ENCODE measurements around the gene ESYT1. TPM values are rescaled to one million over a fixed set of nuclear protein-coding genes. Genes with fewer than 3 reads are reported as not detected.
A peak's percentile ranks its signal among the peaks of the same experiment; 100 is the strongest.

The ESYT1 gene
- total RNA-seq, 1 experiment from 2014 or later = 111 TPM

- ChIA-PET CTCF (interaction anchor here (0.6 to 3.4 kb wide), 8 partner anchors 10 to 369 kb away, joined by 3 to 24 read pairs (median 5); partner anchors contain the start of genes RAB5B and ZC3H10), POLR2A (interaction anchor here (0.7 to 10.0 kb wide), 17 partner anchors 9 to 367 kb away, joined by 3 to 249 read pairs (median 10); partner anchors contain the start of genes DGKA, DNAJC14, ERBB3 and ESYT1)
- intact Hi-C loops (cut with micrococcal nuclease) = no loop called here
- Mint-ChIP-seq H3K4me1 (ENCODE audit: insufficient read depth, unreplicated experiment) (peaks cover 11% of the 10 kb centered on the region), H3K27me3 (ENCODE audit: insufficient read depth, unreplicated experiment) (no peaks in the 10 kb centered on the region), H3K36me3 (ENCODE audit: insufficient read depth, unreplicated experiment) (peaks cover 55% of the 10 kb centered on the region), H3K9me3 (ENCODE audit: unreplicated experiment) (no peaks in the 10 kb centered on the region), H3K27ac (ENCODE audit: low read depth, unreplicated experiment) (peak overlapping the region; percentile 95), H3K4me3 (ENCODE audit: unreplicated experiment) (peak overlapping the region; percentile 97)
- DNase-seq (ENCODE audit: unreplicated experiment) = no peak
- TF ChIP-seq CTCF (IDR thresholded peaks at IDR 0.05; ENCODE audit: unreplicated experiment) = no peak
- BruUV-seq (replicated peaks) = no TSS peak
Observed at GRCh38 chr12:56105609-56105902, 22.5 kb upstream of the ESYT1 start.

DNA sequence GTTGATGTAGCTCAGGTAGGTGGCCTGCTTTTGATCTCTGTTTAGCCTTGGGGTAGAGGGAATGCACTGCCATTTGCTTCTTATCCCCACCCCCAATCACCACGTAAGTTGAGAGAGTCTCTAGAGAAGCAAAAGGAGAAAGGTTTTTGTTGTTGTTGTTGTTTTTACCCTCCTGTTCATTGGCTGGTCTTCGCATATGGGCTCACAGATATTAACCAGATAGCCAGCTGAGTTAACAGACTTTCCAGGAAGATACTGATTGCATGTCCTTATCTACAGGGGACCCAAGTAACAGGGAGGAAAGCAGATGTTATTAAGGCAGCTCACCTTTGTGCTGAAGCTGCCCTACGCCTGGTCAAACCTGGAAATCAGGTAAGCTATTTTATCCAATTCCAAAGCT lies 20.8 kb upstream of the ESYT1 start:
- BruUV-seq (replicated peaks) = no TSS peak
- CTCF ChIA-PET = interaction anchor here (0.9 to 1.5 kb wide), 7 partner anchors 10 to 116 kb away, joined by 3 to 5 read pairs (median 4); partner anchors contain the start of gene ZC3H10

DNA sequence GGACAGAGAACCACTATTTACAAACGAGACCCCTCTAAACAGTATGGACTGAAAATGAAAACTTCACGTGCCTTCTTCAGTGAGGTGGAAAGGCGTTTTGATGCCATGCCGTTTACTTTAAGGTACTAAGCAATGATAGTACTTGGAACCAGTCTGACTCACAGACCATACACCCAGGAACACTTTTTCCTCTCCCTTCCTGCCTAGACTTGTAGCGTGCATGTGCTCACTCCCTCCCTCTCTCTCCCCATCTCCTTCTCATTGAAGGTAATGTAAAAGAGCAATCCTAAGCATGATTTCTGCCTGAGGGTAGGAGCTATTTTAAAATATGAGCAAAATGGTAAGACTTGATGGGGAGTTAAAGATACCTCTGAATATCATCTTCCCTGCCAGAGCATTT lies 17.5 kb upstream of the ESYT1 start:
- Mint-ChIP-seq H3K27ac (ENCODE audit: low read depth, unreplicated experiment) (no peak overlapping the region), H3K9me3 (ENCODE audit: unreplicated experiment) (no peaks in the 10 kb centered on the region), H3K36me3 (ENCODE audit: insufficient read depth, unreplicated experiment) (peaks cover 85% of the 10 kb centered on the region), H3K27me3 (ENCODE audit: insufficient read depth, unreplicated experiment) (no peaks in the 10 kb centered on the region), H3K4me3 (ENCODE audit: unreplicated experiment) (no peak overlapping the region), H3K4me1 (ENCODE audit: insufficient read depth, unreplicated experiment) (peaks cover 15% of the 10 kb centered on the region)
- BruUV-seq (replicated peaks) = no TSS peak
- CTCF ChIA-PET = interaction anchor here (0.6 to 1.9 kb wide), 12 partner anchors 8 to 373 kb away, joined by 3 to 8 read pairs (median 4); partner anchors contain the start of genes ERBB3, MYL6, SMARCC2 and ZC3H10
- POLR2A ChIA-PET = interaction anchor here (0.6 to 10.0 kb wide), 11 partner anchors 7 to 182 kb away, joined by 3 to 249 read pairs (median 5); partner anchors contain the start of genes RAB5B, RPL41, SMARCC2 and ZC3H10
- DNase-seq (ENCODE audit: unreplicated experiment) = peak; percentile 44
- intact Hi-C loops (cut with micrococcal nuclease) = no loop called here
- TF ChIP-seq CTCF (IDR thresholded peaks at IDR 0.05; ENCODE audit: unreplicated experiment) = no peak

More for the DNA sequence above, 20.8 kb upstream of the ESYT1 start:
- Mint-ChIP-seq H3K4me1 (ENCODE audit: insufficient read depth, unreplicated experiment) (peaks cover 15% of the 10 kb centered on the region), H3K27ac (ENCODE audit: low read depth, unreplicated experiment) (no peak overlapping the region), H3K9me3 (ENCODE audit: unreplicated experiment) (no peaks in the 10 kb centered on the region), H3K36me3 (ENCODE audit: insufficient read depth, unreplicated experiment) (peaks cover 72% of the 10 kb centered on the region), H3K4me3 (ENCODE audit: unreplicated experiment) (peak overlapping the region; percentile 97), H3K27me3 (ENCODE audit: insufficient read depth, unreplicated experiment) (no peaks in the 10 kb centered on the region)
- POLR2A ChIA-PET = interaction anchor here (0.7 to 10.0 kb wide), 8 partner anchors 10 to 378 kb away, joined by 3 to 249 read pairs (median 4); partner anchors contain the start of genes ESYT1, RAB5B, RPL41 and SUOX
- DNase-seq (ENCODE audit: unreplicated experiment) = no peak
- no peak for TF ChIP-seq CTCF (IDR thresholded peaks at IDR 0.05; ENCODE audit: unreplicated experiment)
- intact Hi-C loops (cut with micrococcal nuclease) = no loop called here

- no peaks in the 10 kb centered on the region for H3K27me3 Mint-ChIP-seq (ENCODE audit: insufficient read depth, unreplicated experiment)
- ChIA-PET CTCF (interaction anchor here (1.8 kb wide), 1 partner anchor 9 kb away, joined by 4 read pairs; the partner anchor contains the start of gene PA2G4), POLR2A (interaction anchor here (1.6 to 6.0 kb wide), 2 partner anchors 13 to 14 kb away, joined by 7 to 165 read pairs; partner anchors contain the start of gene ESYT1)
Observed at GRCh38 chr12:56114084-56114483, 14.0 kb upstream of the ESYT1 start.

More at GRCh38 chr12:56114084-56114483, 14.0 kb upstream of the ESYT1 start:
- H3K36me3 Mint-ChIP-seq (ENCODE audit: insufficient read depth, unreplicated experiment) = peaks cover 80% of the 10 kb centered on the region
- intact Hi-C loops (cut with micrococcal nuclease) = no loop called here
- H3K9me3 Mint-ChIP-seq (ENCODE audit: unreplicated experiment) = no peaks in the 10 kb centered on the region
- no TSS peak for BruUV-seq (replicated peaks)
- H3K27ac Mint-ChIP-seq (ENCODE audit: low read depth, unreplicated experiment) = no peak overlapping the region
- DNase-seq (ENCODE audit: unreplicated experiment) = no peak
- peaks cover 17% of the 10 kb centered on the region for H3K4me1 Mint-ChIP-seq (ENCODE audit: insufficient read depth, unreplicated experiment)
- no peak overlapping the region for H3K4me3 Mint-ChIP-seq (ENCODE audit: unreplicated experiment)
- TF ChIP-seq CTCF (IDR thresholded peaks at IDR 0.05; ENCODE audit: unreplicated experiment) = no peak

Data from MCF 10A (cell line).